Esophagus mucosa (tissue), 1 donor: Measurements from ENCODE around the gene TNS1. TPM values are rescaled to one million over a fixed set of nuclear protein-coding genes. Genes with fewer than 3 reads are reported as not detected.

ENCODE experiments used
- ATAC-seq: fragments of 200-7000 bp; cut with Tn5 transposase; one replicate; pipeline ENCODE4 v1.9.1; 2020
- total RNA-seq: library from RNA; stranded (reverse); gene quantifications from one replicate; pipeline ENCODE4 v1.2.4, GENCODE V29; 2023
- donor health status: DM: yes; HTN: yes; CAD: no.

The TNS1 gene
- total RNA-seq, 1 donor from 2014 or later, result 27.7 TPM

DNA sequence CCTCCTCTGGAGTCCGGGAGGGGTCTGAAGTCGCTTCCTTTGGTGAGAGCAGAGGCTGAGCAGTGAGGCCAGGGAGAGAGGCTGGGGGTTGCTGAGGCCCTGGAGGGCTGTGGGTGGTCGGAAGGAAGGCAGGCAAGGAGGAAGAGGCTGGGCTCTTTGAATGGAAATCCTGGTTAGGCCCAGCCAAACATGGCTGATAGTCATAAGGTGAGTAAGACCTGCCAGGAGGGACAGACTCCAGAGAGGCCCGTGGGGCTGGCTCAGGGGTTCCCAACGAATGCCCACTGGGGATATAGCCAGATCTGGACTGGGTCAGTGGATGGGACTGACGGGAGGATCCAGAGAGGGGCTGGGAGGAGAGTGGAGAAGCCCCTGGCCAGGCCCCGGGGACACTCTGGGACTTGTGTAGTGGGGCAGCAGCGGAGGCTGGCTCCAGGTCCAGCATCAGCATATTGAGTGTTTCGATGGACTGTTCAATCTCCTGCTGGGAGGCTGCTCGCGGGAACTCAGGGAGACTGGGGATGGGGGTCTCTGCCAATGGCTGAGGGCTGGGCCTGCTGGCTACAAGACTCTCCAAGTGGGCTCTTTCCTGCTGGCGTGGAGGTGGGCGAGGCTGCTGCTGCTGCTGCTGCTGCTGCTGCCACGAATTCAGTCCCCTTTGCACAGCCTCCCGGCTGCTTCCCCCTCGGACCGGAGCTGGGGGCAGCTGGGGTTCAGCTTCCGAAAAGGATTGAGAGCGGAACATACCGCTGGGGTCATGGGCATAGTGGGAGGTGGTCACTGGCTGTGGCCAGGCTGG, 155.0 kb downstream of the TNS1 start:
- ATAC-seq, result no peak

GRCh38 chr2:217847115-217847514, 155.7 kb downstream of the TNS1 start:
- ATAC-seq, result no peak

DNA sequence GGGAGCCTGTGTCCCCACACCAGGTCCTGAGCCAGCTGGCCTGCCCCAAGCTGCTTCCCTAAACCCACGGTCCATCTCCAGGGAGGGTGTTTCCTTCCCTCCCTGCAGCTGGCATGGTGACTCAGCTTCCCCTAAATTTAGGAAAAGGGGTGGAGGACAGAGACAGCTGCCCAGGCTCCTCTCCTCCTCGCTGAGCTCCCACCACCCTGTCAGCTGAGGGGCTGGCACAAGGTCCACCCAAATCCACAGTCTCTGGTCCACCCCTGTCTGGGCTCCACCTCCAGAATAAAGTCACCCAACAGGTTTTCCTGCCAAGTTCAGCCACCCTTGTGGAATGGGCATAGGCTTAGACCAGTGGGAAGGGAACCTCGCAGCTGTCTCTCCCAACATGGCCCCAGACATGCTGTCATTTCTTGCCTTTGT, 156.5 kb downstream of the TNS1 start:
- no peak for ATAC-seq

- no peak for ATAC-seq
Measured at GRCh38 chr2:217845301-217845700, 157.5 kb downstream of the TNS1 start.

GRCh38 chr2:217844696-217845095, 158.1 kb downstream of the TNS1 start:
- ATAC-seq, result no peak

GRCh38 chr2:217843324-217843723, 159.5 kb downstream of the TNS1 start:
- no peak for ATAC-seq

GRCh38 chr2:217842017-217842416, 160.8 kb downstream of the TNS1 start:
- ATAC-seq, result no peak

GRCh38 chr2:217840522-217840921, 162.3 kb downstream of the TNS1 start:
- peak; percentile 15 for ATAC-seq

GRCh38 chr2:217839750-217840107, 163.1 kb downstream of the TNS1 start:
- no peak for ATAC-seq

GRCh38 chr2:217839073-217839749, 163.6 kb downstream of the TNS1 start:
- ATAC-seq, result no peak

DNA sequence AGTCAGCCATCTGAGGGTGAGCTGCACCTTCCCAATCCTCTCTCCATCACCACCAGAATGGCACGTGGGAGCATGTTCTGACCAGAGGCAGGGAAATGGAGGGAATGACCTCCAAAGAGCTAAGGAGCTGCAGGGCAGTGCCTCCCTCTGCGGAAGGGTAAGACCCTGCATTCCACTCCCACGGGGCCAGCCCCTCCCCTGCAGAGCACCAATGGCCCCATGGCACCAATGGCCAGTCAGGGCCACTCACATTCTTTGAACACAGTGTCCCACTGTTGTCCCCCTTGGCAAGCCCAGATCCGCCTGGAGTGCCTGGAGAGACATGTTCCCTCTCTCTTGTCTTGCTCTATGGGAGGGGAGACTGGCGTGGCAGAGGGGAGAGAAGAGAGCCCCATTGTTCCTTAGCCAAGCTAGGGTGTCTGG, 164.4 kb downstream of the TNS1 start:
- no peak for ATAC-seq

DNA sequence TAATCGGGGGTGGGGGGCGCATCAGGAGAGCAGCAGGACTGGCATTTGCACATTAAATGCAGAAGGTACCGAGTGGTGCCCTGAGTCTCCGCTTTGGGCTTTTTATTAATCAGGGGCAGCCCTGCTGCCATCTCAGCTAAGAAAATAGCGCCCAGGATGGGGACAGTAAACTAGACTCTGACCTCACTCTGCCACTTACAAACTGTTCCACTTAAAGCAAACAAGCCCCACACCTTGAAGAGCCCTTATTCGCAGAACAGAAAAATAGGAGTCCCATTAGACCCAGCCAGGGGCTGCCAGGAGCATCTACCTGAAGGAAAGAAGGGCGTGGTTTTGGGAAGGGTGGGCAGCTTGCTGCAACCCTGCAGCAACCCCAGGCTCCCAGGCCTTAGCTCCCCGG, 165.3 kb downstream of the TNS1 start:
- ATAC-seq, result no peak

DNA sequence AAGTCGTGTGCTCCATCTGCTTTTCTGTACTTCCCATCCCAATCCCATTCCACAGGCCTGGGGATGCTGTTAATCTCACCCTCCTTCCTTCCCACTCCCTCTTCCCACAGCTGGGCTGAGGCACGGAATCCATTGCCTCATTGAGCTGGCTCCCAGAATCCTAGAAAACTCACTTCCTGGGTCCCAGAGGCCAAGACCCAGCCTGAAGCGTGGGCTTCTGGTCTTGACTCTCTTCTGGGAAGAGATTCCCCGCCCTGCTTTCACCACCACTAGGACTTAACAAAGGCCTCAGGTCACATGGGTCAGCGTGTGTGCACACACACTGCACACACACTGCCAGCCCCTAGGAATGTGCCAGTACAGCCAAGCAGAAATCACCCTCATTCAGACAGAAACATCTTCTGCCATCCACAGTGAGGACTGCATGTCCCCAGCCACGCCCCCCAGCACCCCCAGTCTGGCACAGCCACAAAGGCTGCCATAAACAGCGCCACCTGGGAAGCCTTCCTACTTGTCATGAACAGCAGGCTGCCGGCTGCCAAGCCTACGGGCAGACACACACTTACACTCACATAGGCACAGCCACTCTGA, 165.8 kb downstream of the TNS1 start:
- ATAC-seq, result peak; percentile 54

GRCh38 chr2:217835931-217836891, 166.6 kb downstream of the TNS1 start:
- ATAC-seq, result no peak

- ATAC-seq, result no peak
Measured at GRCh38 chr2:217834744-217835513, 167.9 kb downstream of the TNS1 start.

DNA sequence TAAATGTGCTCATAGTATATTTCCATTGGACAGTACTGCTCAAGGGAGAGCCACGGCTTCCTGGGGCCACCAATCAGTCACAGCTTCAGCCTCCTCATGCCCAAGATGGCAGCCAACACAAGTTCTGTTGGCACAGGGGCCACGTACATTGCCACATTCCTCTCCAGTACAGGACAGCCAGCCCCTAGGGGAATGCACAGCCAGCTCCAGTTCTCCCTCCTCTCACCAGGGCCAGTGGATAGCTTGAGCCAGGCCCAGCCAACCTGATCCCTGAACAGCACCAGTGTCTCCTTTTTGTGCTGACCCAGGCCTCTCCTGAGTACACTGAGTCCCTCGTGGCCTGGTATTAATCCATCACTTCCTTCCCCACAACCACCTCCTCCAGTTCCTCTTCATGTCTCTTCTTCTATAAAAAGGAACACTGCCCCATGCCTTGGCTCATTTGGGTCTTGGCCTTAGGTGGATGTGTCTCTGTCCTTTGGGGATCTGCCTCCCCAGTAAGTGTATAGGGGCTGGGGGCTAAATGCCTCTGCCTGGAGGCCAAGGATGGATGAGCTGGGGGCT, 168.7 kb downstream of the TNS1 start:
- no peak for ATAC-seq

GRCh38 chr2:217833439-217833838, 169.4 kb downstream of the TNS1 start:
- ATAC-seq, result no peak

- ATAC-seq, result no peak
Measured at GRCh38 chr2:217832987-217833386, 169.8 kb downstream of the TNS1 start.

DNA sequence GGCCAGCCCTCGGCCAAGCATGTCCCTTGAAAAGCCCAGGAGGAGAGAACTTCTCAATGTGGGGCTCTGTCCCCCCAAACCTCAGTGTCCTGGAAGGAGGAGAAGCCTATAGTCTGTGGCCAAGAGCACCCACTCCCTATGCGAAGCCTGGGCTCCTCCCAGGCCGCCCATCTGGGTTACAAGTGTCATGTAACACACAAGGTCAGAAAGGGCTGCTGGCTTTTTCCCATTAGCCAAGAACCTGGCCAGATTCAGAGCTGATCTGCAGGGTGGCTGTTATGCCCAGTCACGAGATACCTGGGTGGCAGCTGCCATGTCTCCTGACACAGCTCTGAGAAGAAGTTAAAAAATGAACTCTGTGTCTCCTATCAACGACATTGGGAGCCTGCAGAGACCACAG, 170.7 kb downstream of the TNS1 start:
- no peak for ATAC-seq

- ATAC-seq, result no peak
Measured at GRCh38 chr2:217831306-217831705, 171.5 kb downstream of the TNS1 start.

GRCh38 chr2:217830807-217831206, 172.0 kb downstream of the TNS1 start:
- no peak for ATAC-seq
